Measurements from ENCODE around the gene SLC9A9. TPM values are rescaled to one million over a fixed set of nuclear protein-coding genes. Genes with fewer than 3 reads are reported as not detected.
"Not testable (repeated sequence)": the region's sequence is repeated elsewhere in the genome, so short reads cannot be mapped to it uniquely, and the experiment has no call there.

Gene SLC9A9
- total RNA-seq, 1 donor from 2014 or later, result 16.0 TPM

DNA sequence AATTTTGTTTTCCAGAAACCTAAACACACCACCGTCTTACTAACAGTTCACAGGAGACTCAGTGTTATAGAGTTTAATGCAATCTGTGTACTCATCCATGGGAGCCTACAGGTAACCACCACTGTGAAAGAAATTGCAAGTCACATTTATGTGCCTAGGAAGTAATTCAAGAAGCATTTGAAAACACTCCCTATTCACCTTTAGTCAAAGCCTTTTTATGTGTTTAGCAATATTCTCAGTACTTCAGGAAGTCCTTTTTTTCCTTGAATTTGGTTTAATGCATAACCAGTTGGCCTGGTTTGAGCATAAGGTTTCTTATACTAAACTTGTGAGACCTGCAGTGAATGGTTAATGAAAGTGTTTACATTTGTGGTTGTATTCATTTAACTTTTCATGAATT is 382.6 kb downstream of the SLC9A9 start:
- intact Hi-C loops (cut with DNase I), result no loop called here
- DNase-seq (ENCODE audit: low spot score), result no peak
- no peak for ATAC-seq

DNA sequence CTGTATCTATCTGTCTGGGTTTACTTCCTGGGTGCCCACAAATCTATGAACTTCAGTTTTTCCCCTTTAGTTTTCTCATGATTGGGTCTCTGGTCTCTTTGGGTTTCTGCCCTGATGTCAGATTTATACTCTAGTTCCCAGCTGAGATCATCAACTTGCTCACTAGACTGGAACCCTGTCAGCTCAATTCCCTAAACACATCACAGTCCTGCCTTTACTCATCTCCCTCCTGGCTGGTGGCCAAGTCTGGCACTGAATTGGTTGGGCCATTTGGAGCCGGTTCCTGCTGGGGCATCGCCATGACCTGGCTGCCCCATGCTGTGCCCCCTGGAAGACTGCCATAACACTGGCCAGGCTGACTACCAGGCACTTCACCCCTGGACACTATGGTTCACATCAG is 383.4 kb downstream of the SLC9A9 start:
- ATAC-seq (no peak), DNase-seq (ENCODE audit: low spot score) (no peak)
- intact Hi-C loops (cut with DNase I), result no loop called here

DNA sequence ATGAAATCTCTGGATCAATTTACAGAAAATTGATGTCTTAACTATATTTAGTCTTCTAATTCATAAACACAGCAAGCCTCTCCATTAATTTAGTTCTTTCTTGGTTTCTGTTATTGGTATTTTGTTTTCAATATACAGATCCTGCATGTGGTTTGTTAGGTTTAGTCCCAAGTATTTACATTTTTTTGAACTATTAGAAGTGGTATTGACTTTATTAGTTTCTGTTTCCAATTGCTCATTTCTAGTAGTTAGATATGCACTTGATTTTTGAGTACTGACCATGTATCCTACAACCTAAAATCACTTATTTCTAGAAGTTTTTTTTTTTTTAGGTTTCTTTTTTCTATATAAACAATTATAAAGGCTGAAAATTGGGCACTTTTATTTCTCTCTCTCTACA is 392.8 kb downstream of the SLC9A9 start:
- intact Hi-C loops (cut with DNase I), result no loop called here
- no peak for ATAC-seq
- DNase-seq (ENCODE audit: low spot score), result no peak

DNA sequence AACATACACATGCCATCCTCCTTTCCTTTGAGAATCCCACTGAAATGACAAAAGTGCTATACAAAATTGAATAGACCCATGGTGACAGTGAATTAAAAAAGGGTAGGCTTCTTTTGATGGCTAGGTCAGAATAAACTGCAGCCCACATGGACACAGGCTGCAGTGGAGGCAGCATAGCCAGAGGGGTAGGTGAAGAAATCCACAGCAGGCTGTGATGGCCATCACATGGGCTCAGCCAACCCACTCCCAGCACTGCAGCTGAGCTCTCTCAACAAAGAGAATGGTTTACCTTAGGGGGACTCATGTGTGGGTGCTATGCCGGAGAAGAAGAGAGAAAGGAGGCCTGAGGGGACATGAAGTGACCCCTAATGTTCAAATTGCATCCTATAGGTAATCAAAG is 397.6 kb downstream of the SLC9A9 start:
- intact Hi-C loops (cut with DNase I), result no loop called here
- ATAC-seq (peak; percentile 34), DNase-seq (ENCODE audit: low spot score) (no peak)

DNA sequence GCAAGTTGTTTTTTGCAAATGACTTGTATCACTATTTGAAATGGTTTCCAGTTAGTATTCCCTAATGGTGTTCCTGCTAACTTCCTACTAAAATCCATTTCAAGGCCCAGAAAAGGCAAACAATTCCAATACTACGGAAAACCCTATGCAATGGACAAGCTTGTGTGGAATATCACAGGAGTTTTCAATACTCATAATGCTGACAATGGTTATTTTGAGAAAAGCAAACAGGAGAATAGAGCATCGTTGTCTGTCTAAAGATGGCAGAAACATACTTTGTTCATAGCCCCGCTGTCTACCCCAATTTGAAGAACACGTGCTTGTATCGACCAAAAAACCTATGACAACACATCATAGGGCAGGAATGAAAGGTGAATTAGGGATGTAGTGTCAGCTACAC is 400.8 kb downstream of the SLC9A9 start:
- intact Hi-C loops (cut with DNase I), result no loop called here
- no peak for DNase-seq (ENCODE audit: low spot score)

DNA sequence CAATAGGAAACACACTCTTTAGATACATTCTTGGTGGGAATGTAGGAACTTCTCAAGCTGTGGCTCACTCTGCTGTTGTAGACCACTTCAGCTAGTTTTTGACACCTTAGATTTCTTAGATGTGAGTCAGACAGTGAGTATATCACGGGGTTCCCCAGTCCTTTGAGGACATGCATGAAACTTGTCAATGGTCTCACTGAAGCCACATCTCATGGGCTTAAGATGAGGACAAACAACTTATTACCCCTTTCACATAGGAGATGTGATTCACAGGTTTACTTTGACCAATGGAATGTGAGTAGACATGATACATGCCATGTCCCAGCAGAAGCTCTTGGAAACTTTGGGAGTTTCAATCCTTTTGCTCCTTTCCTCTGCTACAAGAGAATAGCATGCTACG is 403.1 kb downstream of the SLC9A9 start:
- intact Hi-C loops (cut with DNase I), result no loop called here
- no peak for ATAC-seq
- DNase-seq (ENCODE audit: low spot score), result no peak

More for the DNA sequence above, 400.8 kb downstream of the SLC9A9 start:
- ATAC-seq, result no peak

DNA sequence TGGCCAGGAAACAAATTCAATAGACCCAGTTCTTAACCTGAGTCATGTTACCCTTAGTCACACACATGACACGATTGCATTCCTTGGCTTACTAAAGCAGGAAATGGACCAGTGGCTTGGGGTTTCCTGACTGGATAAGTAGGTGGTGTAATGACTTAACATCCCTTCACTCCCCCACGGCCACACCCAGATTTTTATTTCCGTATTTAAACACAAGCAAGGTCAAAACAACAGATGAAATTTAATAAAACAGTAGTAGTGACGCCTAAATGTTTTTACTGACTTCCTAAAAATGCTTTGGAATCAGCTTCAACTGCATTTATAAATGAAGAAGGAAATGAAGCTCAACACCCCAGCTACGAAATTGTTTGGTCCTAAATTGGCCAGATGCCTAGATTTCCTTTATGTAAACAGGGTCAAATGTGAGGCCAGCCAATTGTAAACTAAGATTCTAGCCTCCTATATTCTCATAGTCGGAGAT is 404.4 kb downstream of the SLC9A9 start:
- DNase-seq (ENCODE audit: low spot score) (no peak), ATAC-seq (peak; percentile 82)
- intact Hi-C loops (cut with DNase I), result no loop called here

DNA sequence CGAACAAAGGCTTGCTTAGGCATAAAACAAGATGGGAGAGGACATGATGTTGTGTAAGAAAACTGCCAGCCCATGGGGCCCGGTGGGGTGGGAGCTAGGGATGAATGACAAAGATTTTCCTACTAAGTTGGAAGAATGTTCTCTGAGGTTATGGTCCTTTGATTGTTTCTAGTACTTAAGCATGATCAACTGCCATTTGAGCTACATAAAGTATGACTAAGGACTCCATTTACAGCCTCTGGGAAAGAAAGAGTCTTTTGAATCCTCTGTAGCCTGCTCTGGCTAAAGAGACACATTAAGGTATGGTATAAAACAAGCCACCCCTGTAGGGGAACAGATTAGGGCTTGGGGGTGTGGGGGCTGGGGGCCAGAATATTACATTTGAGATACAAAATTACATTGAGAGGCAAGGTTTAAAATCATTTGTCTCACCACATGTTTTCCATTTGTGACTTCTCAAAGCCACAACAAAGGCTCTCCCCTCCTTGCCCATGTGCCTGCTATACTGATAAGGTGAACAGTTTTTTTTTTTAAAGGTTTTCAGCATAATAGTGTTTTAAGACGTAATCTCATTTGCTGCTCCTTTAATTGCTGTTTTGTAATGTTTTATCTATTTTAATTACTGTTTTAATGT is 405.3 kb downstream of the SLC9A9 start:
- no peak for ATAC-seq

DNA sequence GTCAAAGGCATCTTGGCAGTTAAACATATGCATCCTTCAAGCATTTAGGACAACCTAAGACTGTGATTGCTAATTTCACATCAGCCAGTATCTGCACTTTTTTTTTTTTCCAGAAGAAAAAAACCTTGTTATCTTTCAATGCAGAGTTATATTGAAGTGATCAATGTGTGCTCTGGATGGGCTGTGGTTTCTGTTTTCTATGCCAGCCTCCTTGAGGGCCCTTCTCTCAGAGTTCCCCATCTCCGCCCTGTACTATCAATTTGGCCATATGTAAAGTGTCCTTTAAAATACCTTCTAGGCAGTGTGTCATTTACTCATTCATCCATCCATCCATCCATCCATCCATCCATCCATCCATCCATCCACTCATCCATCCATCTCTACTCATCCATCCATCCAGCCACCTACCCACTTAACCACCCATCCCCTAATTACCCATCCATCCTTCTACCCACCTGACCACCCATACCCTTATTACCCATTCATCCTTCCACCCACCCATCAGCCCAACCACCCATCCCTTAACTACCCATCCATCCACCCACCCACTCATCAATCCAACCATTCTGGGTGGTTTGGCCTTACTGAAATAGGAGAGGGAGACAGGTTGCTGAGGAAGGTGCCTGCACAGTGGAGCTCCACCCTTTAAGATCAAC is 406.6 kb downstream of the SLC9A9 start:
- intact Hi-C loops (cut with DNase I), result no loop called here
- no peak for ATAC-seq
- DNase-seq (ENCODE audit: low spot score), result no peak

More for the DNA sequence above, 405.3 kb downstream of the SLC9A9 start:
- intact Hi-C loops (cut with DNase I), result no loop called here
- DNase-seq (ENCODE audit: low spot score), result no peak

DNA sequence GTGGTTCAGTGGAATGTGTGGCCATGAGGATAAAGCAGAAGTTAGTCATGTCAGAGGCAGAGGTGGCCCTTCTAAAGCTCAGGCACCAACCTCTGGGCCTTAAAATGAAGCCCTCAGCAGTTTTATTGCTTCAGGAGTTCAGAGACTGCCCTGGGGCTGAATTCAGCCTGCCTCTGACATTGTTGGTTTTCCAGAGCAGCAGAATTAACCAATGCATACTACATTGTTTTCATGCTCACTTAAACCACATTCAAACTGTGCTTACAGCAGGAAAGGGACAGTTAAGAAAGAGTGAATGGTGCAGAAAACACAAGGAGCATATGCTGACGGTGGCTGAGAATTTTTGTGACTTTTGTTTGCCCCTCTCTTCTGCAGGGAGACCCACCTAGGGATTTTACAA is 408.5 kb downstream of the SLC9A9 start:
- ATAC-seq (no peak), DNase-seq (ENCODE audit: low spot score) (no peak)
- intact Hi-C loops (cut with DNase I), result no loop called here

DNA sequence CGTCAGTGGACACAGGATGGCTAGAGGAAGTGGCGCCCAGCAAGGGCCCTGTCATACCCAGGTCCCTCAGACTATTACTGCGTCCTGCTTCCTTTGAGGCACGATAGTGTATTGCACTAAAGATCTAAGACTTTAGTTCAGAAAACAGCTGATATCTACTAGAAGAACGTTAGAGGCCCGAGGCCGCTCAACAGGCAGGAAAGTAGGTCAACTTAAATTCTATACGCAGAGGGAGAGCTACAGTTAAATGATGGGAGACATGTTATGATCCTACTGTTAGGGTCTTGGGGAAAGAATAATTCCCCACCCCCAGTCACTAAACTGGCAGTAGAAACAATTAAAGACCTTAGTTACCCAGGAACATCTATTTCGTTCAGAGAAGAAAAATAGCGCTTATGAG is 410.9 kb downstream of the SLC9A9 start:
- ATAC-seq (no peak), DNase-seq (ENCODE audit: low spot score) (no peak)
- intact Hi-C loops (cut with DNase I), result no loop called here

DNA sequence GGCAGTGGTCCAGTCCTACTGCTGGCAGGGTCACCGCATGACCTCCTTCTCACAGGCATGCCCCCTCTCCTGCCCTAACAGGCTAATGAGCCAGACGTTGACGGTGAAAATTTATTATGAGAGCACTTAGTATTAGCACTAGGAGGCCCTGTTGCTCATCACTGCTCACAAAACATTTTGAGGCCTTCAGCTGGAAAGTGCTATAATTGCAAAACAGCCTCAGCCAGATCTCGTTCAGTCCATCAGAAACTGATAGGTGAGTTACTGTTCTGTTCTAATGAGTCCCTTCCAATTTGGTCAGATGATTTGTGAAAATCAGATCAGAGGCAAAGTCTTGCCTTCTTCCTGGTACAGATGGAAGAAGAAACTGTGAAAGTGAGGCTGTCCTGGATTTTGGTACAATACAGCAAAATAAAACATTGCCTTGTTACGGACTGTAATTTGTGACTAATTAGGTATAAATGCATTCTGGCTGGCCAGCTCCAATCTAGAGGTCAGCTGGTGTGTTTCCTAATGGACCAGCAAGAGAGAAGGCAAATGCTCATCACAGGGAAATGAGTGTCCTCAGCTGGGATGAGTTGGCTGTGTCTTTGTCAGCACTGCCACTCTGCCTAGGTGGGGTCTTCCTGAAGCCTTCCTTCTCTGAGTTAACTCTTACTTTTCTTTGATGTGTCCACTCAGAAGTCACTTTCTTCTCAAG is 411.9 kb downstream of the SLC9A9 start:
- intact Hi-C loops (cut with DNase I), result no loop called here
- no peak for DNase-seq (ENCODE audit: low spot score)
- no peak for ATAC-seq

DNA sequence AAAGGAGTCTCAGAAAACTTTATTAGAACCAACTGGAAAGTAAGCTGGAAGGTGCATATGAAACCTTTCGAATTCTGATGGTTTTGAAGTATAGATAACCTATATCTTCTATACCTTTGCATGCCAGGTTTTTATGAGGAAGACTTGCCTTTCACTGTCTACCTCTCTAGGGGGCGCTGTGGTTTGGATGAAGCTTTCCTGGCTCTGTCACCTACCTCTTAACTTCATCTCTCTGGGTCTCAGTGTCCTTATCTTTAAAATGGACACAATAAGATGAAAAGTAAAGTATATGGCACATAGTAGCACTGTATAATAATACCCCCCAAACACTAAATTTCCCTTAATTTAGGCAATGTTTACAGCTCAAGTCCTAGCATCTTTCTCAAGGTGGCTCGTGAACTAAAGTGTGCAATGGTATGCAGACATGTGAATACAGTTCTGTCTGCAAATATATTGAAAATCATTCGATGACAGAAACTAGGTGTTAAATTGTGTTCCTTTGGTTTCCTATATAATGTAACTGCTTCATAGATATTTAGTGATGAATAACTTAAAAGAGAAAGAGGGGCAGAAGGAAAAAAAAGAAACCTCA is 414.4 kb downstream of the SLC9A9 start:
- intact Hi-C loops (cut with DNase I), result no loop called here
- DNase-seq (ENCODE audit: low spot score) (no peak), ATAC-seq (no peak)

DNA sequence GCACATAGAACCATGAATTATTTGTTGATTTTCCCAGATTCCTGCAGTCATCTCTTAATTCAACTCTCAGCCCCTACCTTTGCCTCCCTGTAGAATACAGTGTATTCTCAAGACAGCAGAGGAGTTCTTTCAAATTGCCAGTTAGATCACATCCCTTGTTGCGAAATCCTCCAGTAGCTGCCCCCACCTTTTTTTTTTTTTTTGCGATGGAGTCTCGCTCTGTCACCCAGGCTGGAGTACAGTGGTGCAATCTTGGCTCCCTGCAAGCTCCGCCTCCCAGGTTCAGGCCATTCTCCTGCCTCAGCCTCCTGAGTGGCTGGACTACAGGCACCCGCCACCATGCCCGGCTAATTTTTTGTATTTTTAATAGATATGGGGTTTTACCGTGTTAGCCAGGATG is 417.0 kb downstream of the SLC9A9 start:
- intact Hi-C loops (cut with DNase I); ATAC-seq; DNase-seq (ENCODE audit: low spot score): not testable (repeated sequence)

DNA sequence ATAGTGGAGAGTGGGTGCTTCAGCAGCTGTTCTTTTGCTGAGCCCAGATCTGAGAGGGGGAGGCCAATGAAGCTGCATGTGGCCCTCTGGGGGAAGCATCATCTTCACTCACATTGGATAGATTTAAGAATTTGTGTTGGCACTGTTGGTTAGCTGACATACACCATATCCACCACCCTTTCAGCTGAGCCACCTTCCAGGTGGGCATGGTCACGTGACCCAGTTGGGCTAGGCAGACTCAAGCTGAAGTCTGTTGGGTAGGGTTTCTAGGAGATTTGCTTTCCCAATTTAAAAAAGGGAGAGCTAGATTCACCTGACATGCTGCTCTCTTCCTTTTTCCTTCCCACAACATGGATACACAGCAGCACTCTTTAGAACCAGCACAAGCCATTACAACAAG is 417.7 kb downstream of the SLC9A9 start:
- intact Hi-C loops (cut with DNase I), result no loop called here
- no peak for ATAC-seq
- DNase-seq (ENCODE audit: low spot score), result no peak

DNA sequence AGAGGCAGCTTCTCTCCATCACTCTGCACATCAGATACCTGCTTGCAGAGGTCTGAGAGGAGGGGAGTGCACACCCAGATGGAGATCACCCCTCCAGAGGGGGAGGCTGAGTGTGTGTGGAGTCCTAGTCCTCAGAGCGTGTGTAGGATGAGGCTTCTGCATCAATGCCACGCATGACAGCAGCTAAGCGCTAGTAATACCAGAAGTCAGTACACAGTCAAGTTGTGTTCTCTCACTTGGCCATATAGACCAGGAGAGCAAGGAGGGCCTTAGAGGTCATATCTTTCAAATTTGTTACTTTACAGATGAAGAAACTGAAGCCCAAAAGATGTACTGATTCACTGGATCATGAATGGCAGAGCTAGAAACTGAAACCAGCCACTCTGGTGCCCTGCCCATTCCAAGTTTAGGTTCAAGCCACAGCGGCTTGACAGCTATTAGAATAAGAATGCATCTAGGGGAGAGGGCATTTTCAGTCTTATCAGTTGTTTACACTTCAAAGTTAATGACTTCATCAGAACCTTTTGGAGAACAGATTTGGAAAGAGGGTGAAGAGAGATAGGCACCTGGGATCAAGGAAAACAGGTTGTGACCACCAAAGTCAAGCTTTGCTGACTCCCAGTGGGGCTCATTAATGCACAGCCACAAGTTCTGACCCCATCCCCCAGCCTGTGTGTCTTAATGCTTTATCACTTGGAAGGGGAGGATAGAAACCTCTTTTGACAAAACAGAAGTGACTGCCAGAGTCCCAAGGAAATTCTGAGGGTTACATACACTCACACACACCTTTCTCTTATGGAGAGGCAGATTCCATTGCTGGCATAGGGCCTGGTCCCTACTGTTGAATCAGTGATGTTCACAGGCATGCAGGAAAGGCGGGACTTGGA is 418.4 kb downstream of the SLC9A9 start:
- ATAC-seq (no peak), DNase-seq (ENCODE audit: low spot score) (no peak)
- intact Hi-C loops (cut with DNase I), result no loop called here

DNA sequence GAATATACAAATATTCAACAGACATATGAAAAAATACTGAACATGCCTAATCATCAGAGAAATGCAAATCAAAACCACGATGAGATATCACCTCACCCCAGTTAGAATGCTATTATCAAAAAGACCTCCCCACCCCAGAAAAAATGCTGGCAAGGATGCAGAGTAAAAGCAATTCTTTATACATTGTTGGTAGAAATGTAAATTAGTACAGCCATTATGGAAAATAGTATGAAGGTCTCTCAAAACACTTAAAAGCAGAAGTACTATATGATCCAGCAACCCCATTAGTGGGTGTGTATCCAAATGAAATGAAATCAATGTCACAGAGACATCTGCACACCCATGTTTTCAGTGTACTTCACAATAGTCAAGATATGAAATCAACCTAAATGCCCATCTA is 420.0 kb downstream of the SLC9A9 start:
- intact Hi-C loops (cut with DNase I), result no loop called here
- DNase-seq (ENCODE audit: low spot score) (no peak), ATAC-seq (no peak)

DNA sequence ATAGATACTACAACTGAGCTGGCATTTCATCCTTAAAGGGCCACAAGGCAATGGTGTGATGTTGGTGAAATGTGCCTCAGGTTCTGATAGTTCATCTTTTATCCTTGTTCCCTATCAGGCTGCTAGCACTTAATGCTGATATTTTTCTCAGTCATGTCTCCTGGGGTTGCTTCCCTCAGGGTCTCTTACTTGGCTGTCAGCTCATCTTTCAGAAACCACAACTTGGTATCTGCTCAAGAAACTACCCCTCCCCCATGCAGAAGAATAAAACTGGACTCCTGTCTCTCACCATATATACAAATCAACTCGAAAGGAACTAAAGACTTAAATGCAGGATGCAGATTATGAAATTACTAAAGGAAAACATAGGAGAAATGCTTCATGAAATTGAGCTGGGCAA is 420.6 kb downstream of the SLC9A9 start:
- ATAC-seq (no peak), DNase-seq (ENCODE audit: low spot score) (no peak)
- intact Hi-C loops (cut with DNase I), result no loop called here

DNA sequence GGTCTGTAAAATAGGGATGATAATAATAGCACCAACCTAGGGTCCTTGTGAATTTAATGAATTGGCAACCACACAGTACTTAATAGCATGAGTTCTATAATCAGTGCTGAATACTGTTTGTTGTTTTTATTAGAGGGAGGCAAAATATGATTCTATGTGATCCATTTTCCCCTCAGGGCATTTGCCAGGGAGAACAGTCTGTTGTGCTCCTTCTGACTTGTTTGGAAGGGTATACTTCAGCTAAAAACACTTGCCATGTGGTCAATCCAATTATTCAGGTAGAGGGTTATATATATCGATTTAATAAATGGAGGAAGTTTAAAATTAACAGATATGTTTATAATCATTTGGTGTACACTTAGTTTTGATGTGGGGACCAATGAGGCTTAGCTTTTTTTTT is 423.4 kb downstream of the SLC9A9 start:
- ATAC-seq (no peak), DNase-seq (ENCODE audit: low spot score) (no peak)
- intact Hi-C loops (cut with DNase I), result no loop called here

Measured in sciatic nerve (tissue), 2 donors.